HG03103 (cell line): Measurements from ENCODE around the gene PDLIM5.
"Not testable (repeated sequence)": the region's sequence is repeated elsewhere in the genome, so short reads cannot be mapped to it uniquely, and the experiment has no call there.

Source experiments
- ATAC-seq: cut with Tn5 transposase; IDR thresholded peaks from one replicate; pipeline ENCODE4 v1.9.1; 2021; ENCODE audit warnings: low read depth; ENCODE audit not compliant: unreplicated experiment

The PDLIM5 gene

DNA sequence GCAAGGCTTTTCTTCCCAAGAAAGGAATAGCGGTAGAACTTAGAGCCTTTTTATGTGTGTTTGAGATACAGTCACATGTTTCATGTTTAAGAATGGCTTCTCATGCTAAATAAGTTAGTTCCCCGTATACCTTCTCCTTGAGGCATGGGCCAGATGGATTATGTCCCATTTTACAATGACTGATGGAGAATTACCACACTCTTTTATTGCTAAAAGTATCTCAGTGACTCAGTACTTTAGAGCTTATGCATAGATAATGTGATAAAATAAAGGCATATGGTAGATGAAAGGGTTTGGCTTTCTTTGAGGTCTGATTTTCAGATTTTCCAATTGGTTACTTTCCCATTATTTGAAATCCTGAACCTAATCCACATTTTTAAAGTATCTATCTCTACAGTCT lies 184.3 kb downstream of the PDLIM5 start:
- ATAC-seq = no peak

DNA sequence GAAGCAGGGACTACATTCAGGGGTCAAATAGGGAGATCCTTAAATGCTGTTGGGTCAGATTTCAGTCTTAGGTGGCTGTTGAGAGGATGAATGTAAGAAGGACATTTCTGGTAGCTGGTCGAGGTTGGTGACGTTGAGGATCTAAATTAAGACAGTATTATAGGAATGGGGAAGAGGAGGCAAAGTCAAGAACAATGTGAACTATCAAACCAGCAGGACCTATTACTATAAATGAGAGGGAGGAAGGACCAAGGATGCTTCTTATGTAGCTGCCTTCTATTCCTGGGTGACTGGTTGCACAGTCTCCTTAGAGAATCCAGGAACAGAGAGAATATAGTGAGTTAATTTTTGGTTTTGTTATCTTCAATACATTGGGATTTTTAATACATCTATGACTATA lies 187.6 kb downstream of the PDLIM5 start:
- no peak for ATAC-seq

DNA sequence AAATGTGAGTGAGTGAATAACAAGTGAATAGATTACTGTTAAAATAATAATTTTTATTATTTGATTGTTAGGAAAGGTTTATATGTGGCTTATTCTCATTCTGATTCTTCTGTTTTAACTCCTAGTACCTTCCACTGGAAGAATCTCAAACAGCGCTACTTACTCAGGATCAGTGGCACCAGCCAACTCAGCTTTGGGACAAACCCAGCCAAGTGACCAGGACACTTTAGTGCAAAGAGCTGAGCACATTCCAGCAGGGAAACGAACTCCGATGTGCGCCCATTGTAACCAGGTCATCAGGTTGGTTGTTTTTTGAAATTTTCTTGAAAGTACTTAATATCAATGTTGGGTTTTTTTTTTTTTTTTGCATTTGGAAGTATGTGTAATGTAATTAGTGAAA lies 188.4 kb downstream of the PDLIM5 start:
- no peak for ATAC-seq

- no peak for ATAC-seq
Observed at GRCh38 chr4:94641702-94642560, 190.2 kb downstream of the PDLIM5 start.

DNA sequence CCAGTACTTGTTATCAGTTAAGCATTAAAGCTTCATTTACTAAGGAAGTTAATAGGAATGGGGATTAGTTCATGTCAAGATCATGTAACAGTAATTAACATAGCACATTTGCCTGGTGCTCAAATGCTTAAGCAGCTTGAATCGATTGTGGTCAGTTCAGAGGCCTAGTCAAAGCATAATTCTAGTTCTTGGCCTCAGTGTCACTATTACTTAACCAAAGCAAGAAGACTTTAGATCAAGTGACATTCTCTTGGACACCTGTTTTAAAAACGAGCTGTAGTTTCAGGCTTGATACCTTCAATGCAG lies 190.8 kb downstream of the PDLIM5 start:
- no peak for ATAC-seq

GRCh38 chr4:94648699-94649098 lies 197.0 kb downstream of the PDLIM5 start:
- no peak for ATAC-seq

DNA sequence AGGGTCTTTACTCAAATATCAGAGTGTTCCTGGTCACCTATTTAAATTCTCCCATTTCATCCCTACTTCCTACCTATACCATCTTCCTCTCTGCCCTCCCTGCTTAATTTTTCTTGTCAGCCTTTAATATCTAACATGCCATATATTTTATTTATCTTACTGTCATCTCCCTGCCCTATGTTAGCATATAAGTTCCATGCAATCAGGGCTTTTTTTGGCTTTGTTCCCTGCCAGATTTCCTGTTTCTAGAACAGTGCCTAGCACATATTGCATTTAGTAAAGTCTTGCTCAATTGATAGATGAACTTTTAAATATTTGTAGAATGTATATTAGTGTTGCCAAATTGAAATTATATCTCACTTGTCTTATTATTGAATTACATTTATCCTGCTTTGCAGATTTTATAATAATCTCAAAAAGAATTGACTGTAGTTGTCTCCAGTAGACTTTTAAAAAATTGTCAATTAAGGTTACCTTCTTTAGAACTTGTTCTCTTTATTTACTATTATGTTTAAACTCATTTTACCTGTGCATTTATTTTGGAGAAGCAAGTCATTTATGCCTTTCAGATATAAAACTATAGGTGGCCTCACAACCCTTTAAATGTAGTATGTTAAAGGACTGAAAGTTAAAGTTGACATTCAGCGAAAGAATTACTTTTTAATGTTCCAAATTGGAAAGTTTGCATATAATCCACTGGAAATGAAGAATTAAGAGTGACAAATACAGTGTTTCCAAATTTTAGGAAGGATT lies 197.8 kb downstream of the PDLIM5 start:
- ATAC-seq = no peak

- no peak for ATAC-seq
Observed at GRCh38 chr4:94650134-94650495, 198.4 kb downstream of the PDLIM5 start.

DNA sequence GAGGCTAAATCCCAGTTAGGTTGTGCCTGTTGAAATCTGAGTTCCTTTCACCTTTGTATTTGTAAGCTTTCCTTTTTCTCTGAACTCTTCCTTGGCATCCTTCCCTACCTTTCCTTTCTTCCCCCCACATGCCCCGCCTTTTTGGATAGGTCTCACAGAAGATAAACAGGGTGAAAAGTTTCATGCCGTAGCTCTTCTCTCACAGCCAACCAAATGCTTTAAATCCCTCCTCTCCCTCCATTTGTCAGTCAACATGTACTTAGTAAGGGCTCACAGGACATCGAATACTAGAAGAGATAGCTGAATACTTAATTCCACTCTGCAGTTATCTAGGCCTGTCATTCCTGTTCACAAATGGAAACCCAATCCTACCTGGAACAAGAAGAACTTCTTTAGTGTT lies 198.9 kb downstream of the PDLIM5 start:
- ATAC-seq = no peak

GRCh38 chr4:94653095-94653649 lies 201.4 kb downstream of the PDLIM5 start:
- no peak for ATAC-seq

- no peak for ATAC-seq
Observed at GRCh38 chr4:94653984-94654609, 202.4 kb downstream of the PDLIM5 start.

DNA sequence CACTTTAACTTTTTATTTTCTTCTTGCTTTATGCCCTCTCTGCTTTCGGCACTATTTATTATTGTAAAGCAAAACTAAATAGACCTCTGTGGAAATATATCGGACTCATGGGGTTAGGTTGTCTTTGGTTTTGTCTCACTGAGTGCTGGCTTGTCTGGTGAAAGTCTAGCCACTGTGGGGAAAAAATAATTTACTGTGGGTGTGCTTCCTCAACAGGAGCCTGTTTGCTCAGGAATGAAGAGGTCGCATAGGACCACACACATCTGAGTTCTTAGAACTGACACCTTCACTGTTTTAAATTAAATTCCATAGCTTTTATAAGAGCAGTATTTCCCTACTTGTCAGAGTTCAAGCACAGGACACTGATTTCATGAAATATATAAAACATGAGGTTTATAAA lies 203.0 kb downstream of the PDLIM5 start:
- ATAC-seq = no peak

DNA sequence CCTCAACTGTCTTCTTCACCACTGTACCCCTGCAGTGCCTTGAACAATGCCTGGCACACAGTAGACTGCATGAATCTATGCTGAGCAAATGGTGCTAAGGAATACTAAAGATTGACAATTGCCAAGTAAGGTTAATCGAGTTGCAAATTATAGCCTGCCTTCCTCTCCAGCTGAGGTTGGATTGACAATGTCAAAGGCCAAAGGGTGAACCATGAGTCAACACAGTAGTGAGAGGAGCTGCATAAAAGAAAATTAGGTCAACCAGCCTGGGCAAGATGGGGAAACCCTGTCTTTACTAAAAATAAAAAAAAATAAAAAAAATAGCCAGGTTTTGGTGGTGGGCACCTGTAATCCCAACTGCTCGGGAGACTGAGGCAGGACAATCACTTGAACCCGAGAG lies 208.9 kb downstream of the PDLIM5 start:
- no peak for ATAC-seq

GRCh38 chr4:94665021-94665420 lies 213.3 kb downstream of the PDLIM5 start:
- ATAC-seq = not testable (repeated sequence)

- ATAC-seq = no peak
Observed at GRCh38 chr4:94665500-94666404, 214.0 kb downstream of the PDLIM5 start.

DNA sequence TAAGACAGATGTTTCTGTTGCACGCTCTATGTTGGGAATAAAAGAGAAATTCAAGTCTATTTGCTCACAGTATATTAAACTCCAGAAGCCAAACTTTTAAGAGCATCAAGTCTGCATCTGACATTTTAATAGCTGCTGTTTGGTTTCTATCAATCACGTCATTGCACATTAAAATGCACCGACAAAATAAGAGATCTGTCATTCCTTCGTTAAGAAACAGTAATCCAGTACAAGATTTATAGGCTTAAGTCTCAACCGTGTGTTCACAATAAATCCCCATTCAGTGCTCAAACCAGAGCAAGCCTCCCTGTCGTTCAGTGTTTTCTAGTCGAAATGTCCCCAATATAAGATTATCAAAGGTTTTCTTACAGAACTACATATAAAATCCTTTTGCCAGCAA lies 217.0 kb downstream of the PDLIM5 start:
- ATAC-seq = no peak

DNA sequence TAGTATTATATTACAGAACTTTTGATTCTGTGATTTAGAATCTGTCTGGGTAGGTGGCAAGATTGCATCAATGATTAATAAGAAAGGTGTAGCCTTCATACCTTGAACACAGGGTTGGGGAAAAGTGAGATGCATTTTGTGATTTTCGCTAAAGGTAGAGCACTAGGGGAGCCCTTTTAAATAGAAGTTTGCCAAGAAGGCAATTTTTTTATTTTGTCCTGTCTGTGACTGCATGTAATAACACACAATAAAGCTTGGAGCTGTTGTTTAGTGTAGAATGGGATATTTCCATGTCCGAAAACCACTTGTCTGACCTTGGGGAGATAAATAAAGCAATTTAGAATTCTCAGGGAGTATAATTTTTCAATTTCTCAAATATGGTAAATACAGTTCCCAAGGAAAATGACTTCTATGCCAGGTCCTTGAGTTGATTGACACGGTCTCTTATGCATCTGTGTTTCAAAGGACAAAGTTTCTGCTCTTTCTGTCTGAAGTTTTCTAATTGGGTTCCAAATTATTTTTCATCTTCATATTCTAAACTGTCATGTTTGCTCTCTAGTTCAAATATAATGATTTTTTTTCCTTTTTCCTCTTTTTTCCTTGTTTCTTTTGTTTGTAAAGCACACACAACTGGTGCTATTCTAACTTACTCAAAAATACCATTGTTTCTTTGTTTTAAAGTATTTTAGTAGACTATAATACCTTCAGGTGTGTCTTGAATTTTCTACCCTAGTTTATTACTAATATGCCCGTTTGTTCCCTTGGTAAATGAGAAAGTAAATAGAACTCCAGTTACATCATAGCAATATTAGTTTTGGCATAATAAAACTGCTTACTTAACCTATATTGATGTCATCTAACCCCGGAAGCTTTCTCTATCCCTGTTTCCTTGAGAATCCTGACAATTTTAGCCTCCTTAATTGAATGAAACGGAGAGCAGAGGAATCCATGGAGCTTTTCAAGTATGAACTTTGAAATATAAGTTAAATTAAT lies 218.2 kb downstream of the PDLIM5 start:
- ATAC-seq = no peak

- no peak for ATAC-seq
Observed at GRCh38 chr4:94671113-94671512, 219.4 kb downstream of the PDLIM5 start.

GRCh38 chr4:94673961-94674360 lies 222.2 kb downstream of the PDLIM5 start:
- ATAC-seq = no peak
